BE2C (cell line): ENCODE results near the gene ZNRD2.

ENCODE experiments used
- DNase-seq: peaks from one replicate; pipeline ENCODE4 v3.0.0-alpha.2; 2020
- H3K27me3 ChIP-seq: fragments of 250-450 bp; sonication (Bioruptor Pico); 2 replicates; pipeline ENCODE4 v1.5.1; 2020; ENCODE audit warnings: mild to moderate bottlenecking
- H3K36me3 ChIP-seq: fragments of 250-450 bp; sonication (Bioruptor Pico); 2 replicates; pipeline ENCODE4 v1.5.1; 2020; ENCODE audit warnings: mild to moderate bottlenecking
- H3K4me1 ChIP-seq: fragments of 250-450 bp; sonication (Bioruptor Pico); 2 replicates; pipeline ENCODE4 v1.5.1; 2020
- H3K4me3 ChIP-seq: 2 replicates; pipeline ENCODE4 v1.5.1; 2011; ENCODE audit warnings: low read depth, low read length
- H3K9me3 ChIP-seq: fragments of 250-450 bp; sonication (Bioruptor Pico); 2 replicates; pipeline ENCODE4 v1.5.1; 2020
- CTCF ChIP-seq: IDR thresholded peaks from 2 replicates; pipeline ENCODE4 v1.5.1; 2012; ENCODE audit warnings: mild to moderate bottlenecking, low read depth, low read length

ZNRD2 gene

GRCh38 chr11:65576232-65576866 is 6.1 kb downstream of the ZNRD2 start:
- DNase-seq, result no peak

GRCh38 chr11:65576867-65577755 is 6.8 kb downstream of the ZNRD2 start:
- TF ChIP-seq CTCF, result no peak
- no peaks in the 10 kb centered on the region for H3K27me3 ChIP-seq
- no peaks in the 10 kb centered on the region for H3K4me1 ChIP-seq
- no peak overlapping the region for H3K4me3 ChIP-seq
- no peak for DNase-seq
- peaks cover 4% of the 10 kb centered on the region; the same call in 1 of the 2 replicates for H3K36me3 ChIP-seq
- no peaks in the 10 kb centered on the region for H3K9me3 ChIP-seq

More at GRCh38 chr11:65576232-65576866, 6.1 kb downstream of the ZNRD2 start:
- Histone ChIP-seq H3K9me3 (no peaks in the 10 kb centered on the region), H3K27me3 (no peaks in the 10 kb centered on the region), H3K4me3 (no peak overlapping the region), H3K36me3 (peaks cover 4% of the 10 kb centered on the region; the same call in 1 of the 2 replicates), H3K4me1 (no peaks in the 10 kb centered on the region)
- no peak for TF ChIP-seq CTCF

- Histone ChIP-seq H3K27me3 (no peaks in the 10 kb centered on the region), H3K4me1 (no peaks in the 10 kb centered on the region), H3K36me3 (peaks cover 4% of the 10 kb centered on the region; the same call in 1 of the 2 replicates), H3K9me3 (no peaks in the 10 kb centered on the region), H3K4me3 (no peak overlapping the region)
- no peak for DNase-seq
- TF ChIP-seq CTCF, result no peak
Measured at GRCh38 chr11:65577756-65578109, 7.5 kb downstream of the ZNRD2 start.

GRCh38 chr11:65578134-65578533 is 7.9 kb downstream of the ZNRD2 start:
- Histone ChIP-seq H3K27me3 (no peaks in the 10 kb centered on the region), H3K4me3 (no peak overlapping the region), H3K36me3 (peaks cover 4% of the 10 kb centered on the region; the same call in 1 of the 2 replicates), H3K9me3 (no peaks in the 10 kb centered on the region), H3K4me1 (no peaks in the 10 kb centered on the region)
- no peak for TF ChIP-seq CTCF
- no peak for DNase-seq

GRCh38 chr11:65578667-65579066 is 8.4 kb downstream of the ZNRD2 start:
- DNase-seq, result no peak
- H3K9me3 ChIP-seq, result no peaks in the 10 kb centered on the region
- peaks cover under 1% of the 10 kb centered on the region; the same call in 1 of the 2 replicates for H3K36me3 ChIP-seq
- TF ChIP-seq CTCF, result no peak
- no peak overlapping the region for H3K4me3 ChIP-seq
- H3K27me3 ChIP-seq, result no peaks in the 10 kb centered on the region
- no peaks in the 10 kb centered on the region for H3K4me1 ChIP-seq

- no peaks in the 10 kb centered on the region for H3K36me3 ChIP-seq
Measured at GRCh38 chr11:65579291-65579690, 9.0 kb downstream of the ZNRD2 start.

More at GRCh38 chr11:65579291-65579690, 9.0 kb downstream of the ZNRD2 start:
- Histone ChIP-seq H3K9me3 (no peaks in the 10 kb centered on the region), H3K4me3 (no peak overlapping the region), H3K27me3 (no peaks in the 10 kb centered on the region), H3K4me1 (no peaks in the 10 kb centered on the region)
- no peak for DNase-seq
- TF ChIP-seq CTCF, result no peak
